ENCODE results near the gene MAST4.

The MAST4 gene

GRCh38 chr5:66826263-66826662 is 230.1 kb downstream of the MAST4 start:
- POLR2A ChIA-PET: no interaction called here
- CTCF ChIA-PET: interaction anchor here (1.1 kb wide), 2 partner anchors 11 to 25 kb away, joined by 3 to 5 read pairs; no protein-coding TSS in a partner anchor
- no peak for DNase-seq (ENCODE audit: extremely low spot score)
- no peak for TF ChIP-seq CTCF (IDR thresholded peaks at IDR 0.05; ENCODE audit: control extremely low read depth, extremely low read depth, low read depth, missing control alignments)

- CTCF ChIA-PET: interaction anchor here (1.1 to 1.4 kb wide), 3 partner anchors 12 to 25 kb away, joined by 3 to 5 read pairs (median 4); no protein-coding TSS in a partner anchor
- TF ChIP-seq CTCF (IDR thresholded peaks at IDR 0.05; ENCODE audit: control extremely low read depth, extremely low read depth, low read depth, missing control alignments): no peak
- no peak for DNase-seq (ENCODE audit: extremely low spot score)
- POLR2A ChIA-PET: no interaction called here
Observed at GRCh38 chr5:66826696-66827095, 230.5 kb downstream of the MAST4 start.

- ChIA-PET POLR2A (no interaction called here), CTCF (interaction anchor here (1.2 to 4.6 kb wide), 4 partner anchors 12 to 24 kb away, joined by 4 to 23 read pairs (median 5); no protein-coding TSS in a partner anchor)
- no peak for TF ChIP-seq CTCF (IDR thresholded peaks at IDR 0.05; ENCODE audit: control extremely low read depth, extremely low read depth, low read depth, missing control alignments)
- DNase-seq (ENCODE audit: extremely low spot score): no peak
Observed at GRCh38 chr5:66828046-66828547, 231.9 kb downstream of the MAST4 start.

- TF ChIP-seq CTCF (IDR thresholded peaks at IDR 0.05; ENCODE audit: control extremely low read depth, extremely low read depth, low read depth, missing control alignments): no peak
- POLR2A ChIA-PET: no interaction called here
- DNase-seq (ENCODE audit: extremely low spot score): no peak
- CTCF ChIA-PET: interaction anchor here (1.2 to 4.6 kb wide), 3 partner anchors 11 to 15 kb away, joined by 4 to 23 read pairs (median 6); no protein-coding TSS in a partner anchor
Observed at GRCh38 chr5:66828548-66829357, 232.6 kb downstream of the MAST4 start.

DNA sequence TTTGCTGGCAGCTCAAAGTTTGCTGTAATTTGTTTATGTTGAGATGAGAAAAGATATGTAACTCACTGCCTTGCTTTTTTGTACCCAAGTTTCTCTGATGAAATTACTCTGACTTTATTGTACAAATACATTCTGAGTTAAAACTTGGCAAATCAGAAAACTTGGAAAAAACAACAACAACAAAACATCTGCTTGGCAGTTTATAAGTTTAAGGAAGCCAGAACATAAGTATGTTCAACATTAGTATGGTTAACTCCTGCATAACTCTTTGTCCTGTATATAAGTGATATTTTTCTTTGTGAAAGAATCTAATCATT is 233.1 kb downstream of the MAST4 start:
- no peak for DNase-seq (ENCODE audit: extremely low spot score)
- no peak for TF ChIP-seq CTCF (IDR thresholded peaks at IDR 0.05; ENCODE audit: control extremely low read depth, extremely low read depth, low read depth, missing control alignments)
- CTCF ChIA-PET: interaction anchor here (4.6 kb wide), 1 partner anchor 15 kb away, joined by 23 read pairs; no protein-coding TSS in a partner anchor
- POLR2A ChIA-PET: no interaction called here

DNA sequence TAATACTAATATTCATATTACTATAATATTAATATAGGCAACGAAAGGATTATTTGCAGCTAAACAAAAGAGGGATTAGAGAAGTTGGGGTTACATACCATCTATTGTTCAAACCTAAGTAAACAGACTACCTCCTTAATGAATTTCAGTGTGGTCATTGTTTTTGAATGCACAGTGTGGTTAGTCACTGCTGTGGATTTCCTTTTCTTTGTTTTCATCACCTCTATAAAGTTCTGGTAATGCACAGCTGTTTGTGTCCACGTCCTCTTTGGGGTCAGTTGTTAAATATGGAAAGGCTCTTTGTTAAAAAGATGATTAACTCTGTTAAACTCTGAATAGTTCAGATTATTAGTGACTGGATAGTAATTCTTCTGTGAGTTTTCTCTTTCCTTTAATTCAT is 233.6 kb downstream of the MAST4 start:
- CTCF ChIA-PET: interaction anchor here (1.3 to 4.6 kb wide), 5 partner anchors 10 to 524 kb away, joined by 3 to 23 read pairs (median 4); no protein-coding TSS in a partner anchor
- POLR2A ChIA-PET: no interaction called here
- no peak for DNase-seq (ENCODE audit: extremely low spot score)
- no peak for TF ChIP-seq CTCF (IDR thresholded peaks at IDR 0.05; ENCODE audit: control extremely low read depth, extremely low read depth, low read depth, missing control alignments)
